ENCODE data around the gene NAALADL2. TPM values are rescaled to one million over a fixed set of nuclear protein-coding genes. Genes with fewer than 3 reads are reported as not detected.
"Not testable (repeated sequence)": the region's sequence is repeated elsewhere in the genome, so short reads cannot be mapped to it uniquely, and the experiment has no call there.

Gene NAALADL2
- total and polyA plus RNA-seq, 2 of the 4 experiments (the other 2 are of a cell fraction) = 3.8 to 19.2 TPM

GRCh38 chr3:175423848-175424247 is 564.7 kb downstream of the NAALADL2 start:
- H3K4ac ChIP-seq (ENCODE audit: low read depth, low read length); intact Hi-C loops (cut with micrococcal nuclease); ATAC-seq (ENCODE audit: low read depth); H3K14ac ChIP-seq (replicated peaks; ENCODE audit: low read depth, low read length); H4K5ac ChIP-seq (ENCODE audit: low read depth, low read length); H3K56ac ChIP-seq (ENCODE audit: extremely low read depth, insufficient read depth, low read length); H3K18ac ChIP-seq (ENCODE audit: low read depth, low read length); H3K79me1 ChIP-seq (ENCODE audit: low read depth in 1 of 2, low read length in 2 of 2); in situ Hi-C loops (cut with MboI; ENCODE audit: low sequenced_read_pairs); H3K9me1 ChIP-seq (ENCODE audit: insufficient read depth, low read length); H3K36me3 ChIP-seq (ENCODE audit: control insufficient read depth, insufficient read depth, low read length); H2BK120ac ChIP-seq (ENCODE audit: low read depth, low read length); H3K4me2 ChIP-seq (ENCODE audit: low read depth, low read length); H4K91ac ChIP-seq (ENCODE audit: insufficient read depth, low read depth, low read length); POLR2A ChIA-PET (ENCODE audit: unreplicated experiment); H2AFZ ChIP-seq (replicated peaks; ENCODE audit: low read length, poor library complexity); H2BK15ac ChIP-seq (ENCODE audit: low read depth, low read length); CTCF ChIA-PET; H3K27me3 ChIP-seq (ENCODE audit: control insufficient read depth, insufficient read depth, low read length); H3K4me3 ChIP-seq (ENCODE audit: insufficient read depth, low read depth, low read length); H3K9me3 ChIP-seq (ENCODE audit: control insufficient read depth, insufficient read depth, low read length); H2BK5ac ChIP-seq (ENCODE audit: low read depth, low read length, poor library complexity, severe bottlenecking); H2AK5ac ChIP-seq (ENCODE audit: low read depth, low read length); DNase-seq; H2AK9ac ChIP-seq (replicated peaks; ENCODE audit: low read depth, low read length, poor library complexity); H3K4me1 ChIP-seq (ENCODE audit: control insufficient read depth, insufficient read depth, low read length); BruUV-seq (replicated peaks); H4K8ac ChIP-seq (ENCODE audit: low read depth in 2 of 2, low read length in 2 of 2); dilution Hi-C loops (cut with HindIII; ENCODE audit: low sequenced_read_pairs, unreplicated experiment); H4K20me1 ChIP-seq (ENCODE audit: insufficient read depth, low read length); H2BK20ac ChIP-seq (ENCODE audit: low read depth, low read length); H3K23ac ChIP-seq (ENCODE audit: low read depth, low read length); H3K9ac ChIP-seq (ENCODE audit: low read depth, low read length); H3K27ac ChIP-seq (ENCODE audit: insufficient read depth, low read length): not testable (repeated sequence)
- no CpG with 5 or more reads among the region's 2 CpGs for WGBS, 2 experiments (ENCODE audit: extremely low coverage in 2 of 2, insufficient read length in 1 of 2)

Data from IMR-90 (cell line).